ENCODE measurements around the gene ECSIT.
"Not testable (repeated sequence)": the region's sequence is repeated elsewhere in the genome, so short reads cannot be mapped to it uniquely, and the experiment has no call there.

GRCh38 chr19:11573354-11573753 is 44.4 kb upstream of the ECSIT start:
- TF ChIP-seq CTCF (IDR thresholded peaks at IDR 0.05); ATF1 (CRISPR knock-in tag; IDR thresholded peaks at IDR 0.05); TP53 (CRISPR knock-in tag; IDR thresholded peaks at IDR 0.05); SMAD3 (CRISPR knock-in tag; IDR thresholded peaks at IDR 0.05; ENCODE audit: borderline replicate concordance); ARID4B (CRISPR knock-in tag; IDR thresholded peaks at IDR 0.05; ENCODE audit: borderline replicate concordance); E2F5 (CRISPR knock-in tag; IDR thresholded peaks at IDR 0.05); EMX1 (CRISPR knock-in tag; IDR thresholded peaks at IDR 0.05); ZNF138 (CRISPR knock-in tag; conservative IDR thresholded peaks at IDR 0.05); GRHL2 (CRISPR knock-in tag; IDR thresholded peaks at IDR 0.05; ENCODE audit: insufficient replicate concordance, severe bottlenecking); SP1 (CRISPR knock-in tag; conservative IDR thresholded peaks at IDR 0.05); CREB1 (CRISPR knock-in tag; IDR thresholded peaks at IDR 0.05); FOXP4 (CRISPR knock-in tag; IDR thresholded peaks at IDR 0.05); NR3C1 (CRISPR knock-in tag; conservative IDR thresholded peaks at IDR 0.05; ENCODE audit: low read depth); USF2 (CRISPR knock-in tag; IDR thresholded peaks at IDR 0.05): not testable (repeated sequence)
